Measurements from ENCODE around the gene ATP5PD.

DNA sequence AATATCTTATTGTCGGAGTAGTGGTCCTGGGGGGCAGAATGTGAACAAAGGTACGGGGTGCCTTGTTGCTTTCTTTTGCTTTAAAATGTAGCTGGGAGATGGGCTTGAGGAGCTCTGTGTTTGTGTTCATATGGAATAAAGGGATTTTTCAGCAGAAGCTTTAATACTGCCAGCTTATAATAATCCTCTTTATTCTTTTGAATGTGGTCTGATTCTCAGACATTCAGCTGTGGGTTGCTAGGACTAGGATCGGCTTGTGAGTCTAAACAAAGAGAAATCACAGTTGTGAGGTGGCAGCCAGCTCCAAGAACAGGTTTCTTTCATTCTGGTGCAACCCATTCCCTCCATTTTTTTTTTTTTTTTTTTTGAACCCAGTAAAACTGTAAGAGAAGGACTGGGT, 27.1 kb downstream of the ATP5PD start:
- TF ChIP-seq, protein P1, sequence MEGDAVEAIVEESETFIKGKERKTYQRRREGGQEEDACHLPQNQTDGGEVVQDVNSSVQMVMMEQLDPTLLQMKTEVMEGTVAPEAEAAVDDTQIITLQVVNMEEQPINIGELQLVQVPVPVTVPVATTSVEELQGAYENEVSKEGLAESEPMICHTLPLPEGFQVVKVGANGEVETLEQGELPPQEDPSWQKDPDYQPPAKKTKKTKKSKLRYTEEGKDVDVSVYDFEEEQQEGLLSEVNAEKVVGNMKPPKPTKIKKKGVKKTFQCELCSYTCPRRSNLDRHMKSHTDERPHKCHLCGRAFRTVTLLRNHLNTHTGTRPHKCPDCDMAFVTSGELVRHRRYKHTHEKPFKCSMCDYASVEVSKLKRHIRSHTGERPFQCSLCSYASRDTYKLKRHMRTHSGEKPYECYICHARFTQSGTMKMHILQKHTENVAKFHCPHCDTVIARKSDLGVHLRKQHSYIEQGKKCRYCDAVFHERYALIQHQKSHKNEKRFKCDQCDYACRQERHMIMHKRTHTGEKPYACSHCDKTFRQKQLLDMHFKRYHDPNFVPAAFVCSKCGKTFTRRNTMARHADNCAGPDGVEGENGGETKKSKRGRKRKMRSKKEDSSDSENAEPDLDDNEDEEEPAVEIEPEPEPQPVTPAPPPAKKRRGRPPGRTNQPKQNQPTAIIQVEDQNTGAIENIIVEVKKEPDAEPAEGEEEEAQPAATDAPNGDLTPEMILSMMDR (IDR thresholded peaks at IDR 0.05) = no peak
- no peak for TF ChIP-seq POLR2A (IDR thresholded peaks at IDR 0.05)

Measured in thyroid gland (tissue), 4 donors.